HL-60/S4 treated with retinoic acid at 250 ng/mL for 4 days and 3 days (cell line): ENCODE measurements around the gene OR51A7.
"Not testable (repeated sequence)": the region's sequence is repeated elsewhere in the genome, so short reads cannot be mapped to it uniquely, and the experiment has no call there.

Source experiments
- in situ Hi-C: fragments of 300-500 bp; cut with MboI; formaldehyde crosslinking; loops from 2 replicates; pipeline ENCODE4 v1.7.0; 2022; ENCODE audit warnings: low sequenced_read_pairs

The OR51A7 gene

GRCh38 chr11:4947505-4947904, 43.9 kb downstream of the OR51A7 start, which contains the start of gene OR51A4:
TSS of gene OR51A4 (minus strand) at chr11:4947605. CDS start at chr11:4947100, 505 bp downstream.
- in situ Hi-C loops: no loop called here

GRCh38 chr11:4955613-4956012, 52.0 kb downstream of the OR51A7 start, which contains the start of gene OR51A2:
TSS of gene OR51A2 (minus strand) at chr11:4955713. CDS start at chr11:4955713, 0 bp downstream.
- in situ Hi-C loops: not testable (repeated sequence)

- in situ Hi-C loops: no loop called here
Observed at GRCh38 chr11:4957396-4957795, 53.8 kb downstream of the OR51A7 start.
